Uterus (tissue), 4 donors: ENCODE measurements around the gene CCDC186. TPM values are rescaled to one million over a fixed set of nuclear protein-coding genes. Genes with fewer than 3 reads are reported as not detected.

Experiments
- DNase-seq, 2 donors: peaks; one replicate each; pipeline ENCODE4 v3.0.0-alpha.2; 2019 to 2020
- H3K27ac ChIP-seq, 2 donors: fragments of 200-600 bp; sonication (generic); 1 replicate in 1 of 2; 2 replicates in 1 of 2; pipeline ENCODE4 v1.5.1; 2016 to 2018
- H3K27me3 ChIP-seq, 2 donors: fragments of 200-600 bp; sonication (generic); one replicate each; pipeline ENCODE4 v1.5.1; 2018 to 2019; ENCODE audit warnings: control low read depth in 1 of 2
- H3K36me3 ChIP-seq, 2 donors: fragments of 200-600 bp; sonication (generic); one replicate each; pipeline ENCODE4 v1.5.1; 2019; ENCODE audit warnings: control low read depth in 1 of 2
- H3K4me1 ChIP-seq, 2 donors: fragments of 200-600 bp; sonication (generic); one replicate each; pipeline ENCODE4 v1.5.1; 2018 to 2019; ENCODE audit warnings: control low read depth in 1 of 2
- H3K4me3 ChIP-seq, 2 donors: fragments of 200-600 bp; sonication (generic); 1 replicate in 1 of 2; 2 replicates in 1 of 2; pipeline ENCODE4 v1.5.1; 2018 to 2019; ENCODE audit warnings: mild to moderate bottlenecking in 1 of 2
- H3K9me3 ChIP-seq, 2 donors: fragments of 200-600 bp; sonication (generic); one replicate each; pipeline ENCODE4 v1.5.1; 2019; ENCODE audit warnings: control low read depth in 1 of 2
- POLR2A ChIP-seq, 2 donors: fragments of 450-650 bp; IDR thresholded peaks; one replicate each; pipeline ENCODE4 v1.6.1; 2016; ENCODE audit warnings: antibody characterized with exemption in 2 of 2, mild to moderate bottlenecking in 1 of 2, moderate library complexity in 1 of 2
- intact Hi-C: fragments of 100-400 bp; cut with DNase I; formaldehyde crosslinking; loops from one replicate; pipeline ENCODE4 v1.15.1; 2023; ENCODE audit warnings: low total_unique reads
- total RNA-seq, 4 donors: library from RNA; depleted of rRNA in 3 of 4; stranded (reverse); fragments of >200 nt in 3 of 4; gene quantifications; one replicate each; pipeline versions ENCODE4 v1.1.0 to v1.2.4, GENCODE V29; 2014 to 2023
- TF ChIP-seq, protein P1 (sequence below), 4 experiments: fragments of 200-600 bp in 2 of 4; fragments of 450-650 bp in 2 of 4; sonication (generic) in 2 of 4; IDR thresholded peaks; one replicate each; pipeline ENCODE4 v1.5.1; 2016 to 2019; ENCODE audit warnings: antibody characterized with exemption in 4 of 4, mild to moderate bottlenecking in 2 of 4, moderate library complexity in 1 of 4
- donor health status: DM: yes; HTN: yes; CAD: no.

CCDC186 gene
- total RNA-seq, 4 donors from 2014 or later = 7.6 to 52.6 (median 24.9) TPM

DNA sequence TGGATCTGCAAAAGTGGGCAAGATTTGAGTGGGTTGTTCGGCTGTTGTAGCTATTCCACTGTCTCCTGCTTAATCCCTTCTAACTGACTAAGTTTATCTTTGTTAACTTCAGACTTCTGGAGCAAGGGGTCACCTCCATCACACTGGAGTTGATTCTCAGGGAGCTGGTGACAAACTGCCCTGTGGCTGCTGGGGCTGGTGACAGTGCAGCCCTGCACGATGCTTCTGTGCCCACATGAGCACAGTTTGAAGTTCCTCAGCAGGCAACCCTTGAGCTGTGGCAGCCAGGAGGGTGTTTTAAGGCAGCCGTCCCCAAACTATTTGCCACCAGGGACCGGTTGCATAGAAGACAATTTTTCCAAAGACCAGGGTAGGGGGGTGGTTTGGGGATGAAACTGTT lies 89.8 kb downstream of the CCDC186 start:
- no peak overlapping the region for H3K27ac ChIP-seq
- intact Hi-C loops = no loop called here
- no peaks in the 10 kb centered on the region for H3K4me1 ChIP-seq
- H3K4me3 ChIP-seq = no peak overlapping the region
- no peaks in the 10 kb centered on the region for H3K36me3 ChIP-seq
- no peak for DNase-seq
- H3K9me3 ChIP-seq = no peaks in the 10 kb centered on the region
- TF ChIP-seq POLR2A (IDR thresholded peaks at IDR 0.05) = no peak
- TF ChIP-seq, protein P1, sequence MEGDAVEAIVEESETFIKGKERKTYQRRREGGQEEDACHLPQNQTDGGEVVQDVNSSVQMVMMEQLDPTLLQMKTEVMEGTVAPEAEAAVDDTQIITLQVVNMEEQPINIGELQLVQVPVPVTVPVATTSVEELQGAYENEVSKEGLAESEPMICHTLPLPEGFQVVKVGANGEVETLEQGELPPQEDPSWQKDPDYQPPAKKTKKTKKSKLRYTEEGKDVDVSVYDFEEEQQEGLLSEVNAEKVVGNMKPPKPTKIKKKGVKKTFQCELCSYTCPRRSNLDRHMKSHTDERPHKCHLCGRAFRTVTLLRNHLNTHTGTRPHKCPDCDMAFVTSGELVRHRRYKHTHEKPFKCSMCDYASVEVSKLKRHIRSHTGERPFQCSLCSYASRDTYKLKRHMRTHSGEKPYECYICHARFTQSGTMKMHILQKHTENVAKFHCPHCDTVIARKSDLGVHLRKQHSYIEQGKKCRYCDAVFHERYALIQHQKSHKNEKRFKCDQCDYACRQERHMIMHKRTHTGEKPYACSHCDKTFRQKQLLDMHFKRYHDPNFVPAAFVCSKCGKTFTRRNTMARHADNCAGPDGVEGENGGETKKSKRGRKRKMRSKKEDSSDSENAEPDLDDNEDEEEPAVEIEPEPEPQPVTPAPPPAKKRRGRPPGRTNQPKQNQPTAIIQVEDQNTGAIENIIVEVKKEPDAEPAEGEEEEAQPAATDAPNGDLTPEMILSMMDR (IDR thresholded peaks at IDR 0.05) = no peak
- no peaks in the 10 kb centered on the region for H3K27me3 ChIP-seq

DNA sequence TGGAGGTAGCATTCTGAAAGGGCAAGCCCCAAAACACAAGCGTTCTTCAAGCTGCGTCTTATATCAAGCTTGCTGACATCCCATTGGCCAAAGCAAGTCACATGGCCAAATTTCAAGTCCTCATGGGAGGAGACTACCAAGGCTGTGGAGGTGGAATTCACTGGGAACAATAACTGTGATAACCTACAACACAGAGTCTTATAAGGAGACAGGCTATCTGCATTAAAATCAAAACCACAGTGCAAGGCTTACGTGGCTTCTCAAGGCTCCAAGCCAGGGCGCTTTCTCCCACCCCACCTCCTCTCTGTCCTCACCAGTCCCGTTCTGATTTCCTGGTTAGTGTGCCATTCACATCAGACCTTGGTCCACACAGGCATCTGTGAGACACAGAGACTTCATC lies 91.0 kb downstream of the CCDC186 start:
- H3K9me3 ChIP-seq = no peaks in the 10 kb centered on the region
- intact Hi-C loops = no loop called here
- no peaks in the 10 kb centered on the region for H3K36me3 ChIP-seq
- no peaks in the 10 kb centered on the region for H3K4me1 ChIP-seq
- H3K27me3 ChIP-seq = no peaks in the 10 kb centered on the region
- H3K27ac ChIP-seq = no peak overlapping the region
- no peak for TF ChIP-seq POLR2A (IDR thresholded peaks at IDR 0.05)
- TF ChIP-seq, protein P1 (IDR thresholded peaks at IDR 0.05) = no peak
- H3K4me3 ChIP-seq = no peak overlapping the region
- DNase-seq = no peak

DNA sequence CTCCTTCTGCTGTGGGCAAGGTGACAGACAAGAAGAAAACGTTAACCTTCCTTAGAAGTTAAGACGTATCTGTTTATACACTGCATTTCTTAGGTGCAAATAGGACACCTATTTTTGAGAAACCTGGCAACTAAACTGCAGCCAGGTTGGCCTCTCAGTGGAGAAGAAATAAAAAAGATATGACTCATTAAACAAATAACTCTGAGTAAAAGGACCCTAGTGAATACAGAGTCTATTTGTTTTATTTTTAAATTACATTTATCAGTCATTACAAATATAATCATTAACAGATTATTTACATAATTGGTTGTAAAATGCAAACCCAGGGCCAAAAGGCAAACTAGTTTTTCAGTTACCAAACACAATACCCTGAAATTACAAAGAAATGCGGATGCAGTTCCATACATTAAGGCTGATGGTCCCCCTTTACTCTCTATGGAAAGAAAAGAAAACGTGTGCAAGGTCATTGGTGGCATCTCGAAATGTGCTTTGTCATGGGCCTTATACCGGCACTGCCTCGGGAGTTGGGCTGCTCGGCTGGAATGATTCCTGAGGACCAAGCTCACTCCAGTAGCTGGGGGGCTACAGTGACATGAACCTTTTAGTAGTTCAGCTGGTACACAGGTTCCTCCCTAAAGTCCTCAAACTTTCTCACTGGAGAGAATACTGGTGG lies 92.0 kb downstream of the CCDC186 start:
- H3K27me3 ChIP-seq = no peaks in the 10 kb centered on the region
- no peak for TF ChIP-seq POLR2A (IDR thresholded peaks at IDR 0.05)
- TF ChIP-seq, protein P1 (IDR thresholded peaks at IDR 0.05) = no peak
- H3K4me3 ChIP-seq = no peak overlapping the region
- H3K4me1 ChIP-seq = no peaks in the 10 kb centered on the region
- no peaks in the 10 kb centered on the region for H3K36me3 ChIP-seq
- H3K27ac ChIP-seq = no peak overlapping the region
- intact Hi-C loops = no loop called here
- H3K9me3 ChIP-seq = no peaks in the 10 kb centered on the region
- DNase-seq = no peak

DNA sequence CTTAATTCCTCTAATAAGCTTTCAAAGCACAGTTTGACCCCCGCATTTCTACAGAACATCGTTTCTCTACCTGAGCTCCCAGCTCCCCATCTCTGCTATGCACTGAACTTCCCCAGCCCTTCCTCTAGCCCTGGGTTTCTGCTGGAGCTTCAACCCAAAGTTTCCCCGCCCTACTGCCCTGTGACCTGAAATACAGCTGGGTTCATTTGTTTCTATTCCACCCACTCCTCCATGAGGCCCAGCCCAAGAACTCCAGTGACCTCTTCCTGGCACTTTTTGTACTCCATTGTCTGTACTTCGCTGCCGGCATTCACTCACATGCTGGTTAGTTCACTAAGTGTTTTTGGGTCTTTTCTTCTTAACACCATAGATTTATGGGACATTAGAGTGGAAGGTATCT lies 94.6 kb downstream of the CCDC186 start:
- H3K27me3 ChIP-seq = no peaks in the 10 kb centered on the region
- TF ChIP-seq POLR2A (IDR thresholded peaks at IDR 0.05) = no peak
- TF ChIP-seq, protein P1 (IDR thresholded peaks at IDR 0.05) = no peak
- H3K4me1 ChIP-seq = no peaks in the 10 kb centered on the region
- H3K9me3 ChIP-seq = no peaks in the 10 kb centered on the region
- no peak for DNase-seq
- H3K36me3 ChIP-seq = no peaks in the 10 kb centered on the region
- no peak overlapping the region for H3K4me3 ChIP-seq
- no peak overlapping the region for H3K27ac ChIP-seq
- intact Hi-C loops = no loop called here

DNA sequence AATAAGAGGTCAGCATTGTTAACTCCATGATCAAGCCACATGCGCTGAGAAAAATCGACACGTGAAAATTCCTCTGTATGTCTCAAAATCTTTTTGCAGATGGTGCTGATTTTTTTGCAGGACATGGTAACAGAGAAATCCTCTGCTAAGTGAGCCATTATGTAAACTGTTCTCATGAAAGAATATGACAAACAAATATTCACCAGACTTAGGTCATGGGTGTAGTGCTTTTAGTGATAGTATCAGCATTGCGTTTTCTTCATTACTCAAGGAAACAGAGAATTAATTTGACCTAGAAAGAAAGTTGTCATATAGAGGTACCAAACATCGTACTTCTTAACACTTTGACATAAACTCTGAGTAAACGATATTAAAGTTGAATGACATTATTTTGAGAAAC lies 95.7 kb downstream of the CCDC186 start:
- TF ChIP-seq, protein P1 (IDR thresholded peaks at IDR 0.05) = no peak
- TF ChIP-seq POLR2A (IDR thresholded peaks at IDR 0.05) = no peak
- DNase-seq = no peak
- intact Hi-C loops = no loop called here
- Histone ChIP-seq H3K27me3 (no peaks in the 10 kb centered on the region), H3K4me1 (no peaks in the 10 kb centered on the region), H3K36me3 (no peaks in the 10 kb centered on the region), H3K27ac (no peak overlapping the region), H3K4me3 (no peak overlapping the region), H3K9me3 (no peaks in the 10 kb centered on the region)
